NK-92 (cell line): ENCODE results near the gene RIMS3.

Source experiments
- DNase-seq: peaks from one replicate; lab custom pipeline; 2025; ENCODE audit not compliant: unreplicated experiment; lab: John Stamatoyannopoulos, UW

The RIMS3 gene

GRCh38 chr1:40653851-40654537, 11.5 kb downstream of the RIMS3 start:
- DNase-seq: no peak

GRCh38 chr1:40652979-40653378, 12.5 kb downstream of the RIMS3 start:
- DNase-seq: no peak

DNA sequence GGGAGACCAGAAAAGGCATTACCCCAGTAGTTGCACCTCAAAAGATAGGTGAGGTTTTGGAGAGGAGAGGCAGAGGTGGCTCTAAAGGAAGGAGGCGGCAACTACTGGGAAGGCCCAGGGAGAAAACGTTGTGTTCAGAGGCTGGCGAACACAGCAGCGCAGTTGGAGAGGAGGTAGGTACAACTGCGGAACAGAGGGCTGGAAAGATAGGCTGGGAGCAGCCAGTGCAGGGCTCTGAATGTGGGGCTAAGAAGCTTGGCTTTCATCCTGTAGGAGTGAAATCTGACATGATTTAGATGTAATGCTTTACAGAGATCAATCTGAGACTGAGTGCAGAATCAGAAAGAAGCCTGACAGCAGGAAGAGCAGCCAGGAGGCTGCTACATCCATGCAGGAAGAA, 13.0 kb downstream of the RIMS3 start:
- DNase-seq: no peak

GRCh38 chr1:40651138-40651857, 14.2 kb downstream of the RIMS3 start:
- no peak for DNase-seq

- DNase-seq: no peak
Observed at GRCh38 chr1:40650075-40650474, 15.4 kb downstream of the RIMS3 start.

DNA sequence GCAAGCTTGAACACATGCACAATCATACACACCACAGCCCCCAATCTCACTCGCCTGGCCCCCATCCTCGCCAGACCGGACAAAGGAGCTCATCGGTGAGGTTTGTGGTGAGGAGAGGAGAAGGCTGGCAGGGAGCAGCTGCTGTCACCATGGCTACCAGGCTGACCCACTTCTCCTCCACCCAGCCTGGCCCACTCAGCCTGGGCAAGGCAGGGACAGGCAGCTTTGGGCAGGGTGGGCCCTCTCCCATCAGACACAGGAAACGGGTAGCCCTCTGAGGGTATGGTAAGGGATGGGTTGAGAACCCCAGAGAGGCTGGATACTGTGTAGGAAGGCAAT, 15.9 kb downstream of the RIMS3 start:
- DNase-seq: no peak

DNA sequence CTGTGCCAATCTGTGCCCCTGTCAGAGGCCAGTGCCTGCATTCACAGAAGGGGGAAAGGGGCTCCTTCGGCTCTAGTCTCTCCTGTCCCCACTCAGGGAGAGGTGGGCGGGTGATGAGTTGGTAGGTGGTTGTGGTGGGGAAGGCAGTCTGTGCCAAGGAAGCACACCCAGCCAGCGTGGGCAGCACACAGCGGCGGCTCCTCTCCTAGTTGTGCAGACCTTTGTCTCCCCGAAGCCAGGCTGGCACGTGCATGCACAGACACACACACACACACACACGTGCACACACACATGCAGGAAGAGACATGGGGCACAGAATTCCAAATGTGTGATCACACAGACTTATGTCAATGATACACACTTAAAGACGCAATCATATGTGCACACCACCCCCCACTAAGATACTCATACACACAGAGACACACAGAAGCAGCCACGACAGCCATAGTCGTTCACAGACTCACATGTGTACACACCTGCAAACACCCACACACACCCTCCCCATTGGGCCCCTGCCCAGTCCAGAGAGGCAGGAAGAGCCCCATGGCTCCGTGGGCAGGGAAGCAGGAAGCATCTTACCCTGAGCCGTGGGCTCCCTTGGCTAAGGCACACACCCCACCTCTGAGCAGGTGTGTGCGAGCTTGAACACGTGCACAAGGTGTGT, 16.4 kb downstream of the RIMS3 start:
- no peak for DNase-seq

DNA sequence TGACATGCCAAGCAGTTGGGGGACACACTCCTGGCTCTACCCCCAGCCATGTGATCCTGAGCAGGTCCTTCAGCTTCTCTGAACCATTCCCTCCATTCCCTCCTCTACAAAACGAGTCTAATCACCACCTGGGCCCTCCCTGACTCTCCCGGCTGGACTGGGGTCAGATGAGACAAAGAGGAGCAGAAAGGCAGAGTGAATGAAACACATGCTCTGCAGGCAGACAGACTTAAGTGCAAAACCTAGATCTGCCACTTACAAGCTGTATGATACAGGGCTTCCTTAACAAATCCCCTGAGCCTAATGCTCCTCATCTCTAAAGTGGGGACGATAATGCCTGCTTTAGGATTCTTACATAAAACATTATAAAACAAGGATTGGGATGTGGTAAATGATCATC, 17.3 kb downstream of the RIMS3 start:
- DNase-seq: no peak

GRCh38 chr1:40646315-40646714, 19.2 kb downstream of the RIMS3 start:
- DNase-seq: no peak

DNA sequence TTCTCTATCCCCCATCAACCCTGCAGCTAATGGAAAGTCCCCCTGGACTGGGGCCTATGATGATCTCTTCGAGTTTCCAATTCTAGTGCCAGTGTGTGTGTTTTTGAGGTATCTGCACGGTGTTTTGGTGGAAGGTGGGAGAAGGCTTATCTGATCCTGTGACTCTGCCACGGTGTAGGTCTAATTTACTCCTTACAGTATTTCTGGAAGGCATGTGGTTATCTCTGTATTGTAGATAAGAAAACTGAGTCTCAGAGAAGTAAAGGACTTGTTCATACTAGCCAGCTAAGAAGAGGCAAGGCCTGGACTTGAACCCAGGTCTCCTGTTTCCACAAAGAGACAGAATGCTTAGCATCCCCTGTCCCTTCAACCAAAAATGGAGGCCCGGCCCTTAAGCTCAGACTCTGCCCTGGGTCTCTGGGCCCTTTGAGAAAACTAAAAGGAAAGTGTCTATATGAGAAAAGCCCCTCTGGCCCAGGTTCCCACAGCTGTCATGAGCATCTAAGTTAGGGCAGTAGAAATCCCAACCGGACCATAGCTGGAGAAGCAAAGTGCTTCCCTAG, 20.3 kb downstream of the RIMS3 start:
- no peak for DNase-seq

DNA sequence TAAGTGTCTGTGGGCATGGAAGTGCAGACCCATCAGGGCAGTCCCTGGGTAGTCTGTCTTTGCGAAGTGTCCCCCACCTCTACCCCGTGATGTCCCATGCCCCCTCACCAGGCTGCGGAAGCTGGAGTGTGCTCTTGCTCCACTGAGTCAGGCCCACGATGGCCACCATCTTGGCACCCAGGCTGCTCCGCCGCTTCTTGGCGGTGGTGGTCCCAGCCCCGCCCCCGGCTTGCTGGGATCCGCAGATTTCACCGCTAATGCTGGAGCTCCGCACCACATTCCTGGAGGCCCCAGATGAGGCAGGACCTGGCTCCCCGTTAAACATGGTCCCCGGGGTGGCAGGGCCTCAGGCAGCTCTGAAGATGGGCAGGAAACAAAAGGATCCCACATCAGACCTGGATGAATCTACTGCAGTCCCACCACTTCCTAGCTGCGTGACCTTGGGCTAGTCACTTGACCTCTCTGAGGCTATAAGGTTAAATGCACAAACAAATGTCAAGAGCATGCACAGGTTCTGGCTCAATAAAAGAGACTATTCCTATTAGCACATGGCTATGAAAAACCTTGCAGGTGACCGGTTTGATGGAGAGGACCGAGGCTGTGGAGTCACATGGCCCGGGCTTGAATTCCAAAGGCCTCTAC, 23.8 kb downstream of the RIMS3 start:
- no peak for DNase-seq

DNA sequence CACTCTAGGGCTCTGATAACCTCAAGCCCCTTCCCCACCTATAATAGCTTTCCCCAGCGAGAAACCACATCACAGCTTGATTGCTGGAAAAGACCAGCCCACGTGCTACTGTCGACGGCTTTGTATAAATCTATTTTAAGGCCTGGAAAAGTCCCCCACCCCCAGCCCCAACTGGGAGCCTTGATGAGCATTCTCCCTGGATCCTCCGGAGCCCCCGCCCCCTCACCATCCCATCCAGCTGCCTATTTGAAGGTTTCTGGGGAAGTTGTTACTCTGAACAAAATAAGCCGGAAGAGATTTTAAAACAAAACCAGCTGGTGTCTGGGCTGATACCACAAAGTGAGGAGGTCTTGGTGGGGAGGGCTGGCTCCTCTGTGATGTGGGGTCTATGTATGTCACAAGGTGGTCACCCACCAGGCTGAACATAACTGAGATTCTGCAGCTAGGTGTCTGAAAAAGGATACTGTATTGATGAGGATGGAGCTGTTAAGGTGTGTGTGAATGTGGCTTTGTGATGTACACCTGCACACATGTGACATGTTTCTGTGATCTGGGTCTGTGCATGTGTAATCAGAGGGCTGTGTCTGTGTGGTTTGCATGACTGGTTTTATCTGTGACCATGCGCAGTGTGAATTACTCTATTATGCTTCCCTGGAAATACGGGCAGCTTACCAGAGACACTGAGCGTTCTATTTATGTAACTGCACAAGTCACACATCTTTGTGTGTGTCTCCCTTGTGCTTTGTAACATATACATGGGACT, 25.0 kb downstream of the RIMS3 start:
- no peak for DNase-seq

- no peak for DNase-seq
Observed at GRCh38 chr1:40638097-40639036, 27.1 kb downstream of the RIMS3 start.

GRCh38 chr1:40637470-40638007, 27.9 kb downstream of the RIMS3 start:
- no peak for DNase-seq

GRCh38 chr1:40636777-40637176, 28.7 kb downstream of the RIMS3 start:
- no peak for DNase-seq

- no peak for DNase-seq
Observed at GRCh38 chr1:40635763-40636500, 29.6 kb downstream of the RIMS3 start.

- DNase-seq: no peak
Observed at GRCh38 chr1:40634901-40635655, 30.4 kb downstream of the RIMS3 start.

GRCh38 chr1:40633931-40634376, 31.5 kb downstream of the RIMS3 start:
- no peak for DNase-seq
